Measurements from ENCODE around the gene MAPKBP1.

Gene MAPKBP1

DNA sequence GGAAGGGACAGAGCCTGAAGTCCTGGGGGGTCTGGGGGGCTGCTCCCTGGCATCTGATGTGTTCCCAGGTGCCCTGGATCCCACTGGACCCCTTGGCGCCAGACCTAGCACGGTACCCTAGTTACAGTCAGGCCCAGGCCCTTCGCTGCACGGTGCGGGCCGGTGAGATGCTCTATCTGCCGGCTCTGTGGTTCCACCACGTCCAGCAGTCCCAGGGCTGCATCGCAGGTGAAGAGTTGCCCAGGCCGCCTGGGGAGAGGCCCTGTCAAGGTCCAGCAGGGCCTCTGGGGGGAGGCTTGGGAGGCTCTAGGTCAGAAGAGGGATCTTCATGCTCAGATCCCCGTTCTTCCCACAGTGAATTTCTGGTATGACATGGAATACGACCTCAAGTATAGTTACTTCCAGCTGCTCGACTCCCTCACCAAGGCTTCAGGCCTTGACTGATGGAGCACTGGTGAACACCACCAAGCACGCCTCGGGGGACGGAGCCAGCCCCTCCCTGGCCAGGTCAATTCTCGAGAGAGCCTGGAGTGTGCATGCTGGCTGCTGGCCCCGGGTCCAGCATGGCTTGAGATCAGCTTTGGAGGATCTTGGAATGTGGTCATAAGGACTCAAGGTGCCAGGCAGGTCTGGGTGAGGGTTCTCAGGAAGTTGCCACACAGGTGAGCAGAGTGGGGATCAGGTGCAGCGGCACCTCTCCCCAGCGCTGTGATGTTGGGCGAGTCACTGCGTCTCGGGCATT, 62.6 kb downstream of the MAPKBP1 start:
- Histone ChIP-seq H3K9me3 (ENCODE audit: control insufficient read depth, insufficient read depth, low read length) (no peaks in the 10 kb centered on the region), H3K4me1 (ENCODE audit: control insufficient read depth, insufficient read depth, low read length) (no peaks in the 10 kb centered on the region), H3K27me3 (ENCODE audit: control insufficient read depth, insufficient read depth, low read length) (no peaks in the 10 kb centered on the region), H3K36me3 (ENCODE audit: control insufficient read depth, insufficient read depth, low read length) (peaks cover 12% of the 10 kb centered on the region), H3K4me3 (ENCODE audit: low read depth, low read length) (no peak overlapping the region), H3K9ac (ENCODE audit: low read depth, low read length) (no peak overlapping the region)

DNA sequence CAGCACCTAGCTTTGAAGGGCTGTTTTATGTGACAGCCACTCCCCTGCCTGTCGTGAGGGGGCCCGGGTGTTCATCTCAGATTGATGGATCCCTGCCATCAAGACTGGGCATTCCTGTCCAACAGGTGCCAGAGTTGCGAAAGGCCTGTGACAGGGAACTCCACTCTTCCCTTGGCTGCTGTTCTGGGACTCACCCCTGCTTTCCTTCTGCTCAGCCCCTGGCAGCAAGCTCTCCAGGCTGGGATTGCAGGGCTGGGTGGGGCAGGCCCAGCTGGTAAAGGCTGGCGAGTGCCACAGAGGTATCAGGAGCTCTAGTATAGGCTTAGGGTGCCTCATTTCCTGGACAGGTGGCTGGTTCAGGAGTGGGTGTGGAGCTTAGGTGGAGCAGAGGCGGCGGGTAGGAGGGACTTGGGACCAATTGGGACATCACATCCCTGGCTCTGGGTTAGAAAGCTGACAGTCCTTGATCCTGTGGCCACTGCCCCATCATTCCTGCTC, 64.2 kb downstream of the MAPKBP1 start, which contains the start of gene PLA2G4B:
PLA2G4B (plus strand) TSS at position 448 of the 498 bp plus-strand sequence. CDS start 67 bp downstream, outside the sequence.
- Histone ChIP-seq H3K36me3 (ENCODE audit: control insufficient read depth, insufficient read depth, low read length) (peaks cover 15% of the 10 kb centered on the region), H3K27me3 (ENCODE audit: control insufficient read depth, insufficient read depth, low read length) (no peaks in the 10 kb centered on the region), H3K9ac (ENCODE audit: low read depth, low read length) (no peak within 1 kb of the TSS), H3K4me1 (ENCODE audit: control insufficient read depth, insufficient read depth, low read length) (no peaks in the 10 kb centered on the region), H3K4me3 (ENCODE audit: low read depth, low read length) (no peak within 1 kb of the TSS), H3K9me3 (ENCODE audit: control insufficient read depth, insufficient read depth, low read length) (no peaks in the 10 kb centered on the region)

DNA sequence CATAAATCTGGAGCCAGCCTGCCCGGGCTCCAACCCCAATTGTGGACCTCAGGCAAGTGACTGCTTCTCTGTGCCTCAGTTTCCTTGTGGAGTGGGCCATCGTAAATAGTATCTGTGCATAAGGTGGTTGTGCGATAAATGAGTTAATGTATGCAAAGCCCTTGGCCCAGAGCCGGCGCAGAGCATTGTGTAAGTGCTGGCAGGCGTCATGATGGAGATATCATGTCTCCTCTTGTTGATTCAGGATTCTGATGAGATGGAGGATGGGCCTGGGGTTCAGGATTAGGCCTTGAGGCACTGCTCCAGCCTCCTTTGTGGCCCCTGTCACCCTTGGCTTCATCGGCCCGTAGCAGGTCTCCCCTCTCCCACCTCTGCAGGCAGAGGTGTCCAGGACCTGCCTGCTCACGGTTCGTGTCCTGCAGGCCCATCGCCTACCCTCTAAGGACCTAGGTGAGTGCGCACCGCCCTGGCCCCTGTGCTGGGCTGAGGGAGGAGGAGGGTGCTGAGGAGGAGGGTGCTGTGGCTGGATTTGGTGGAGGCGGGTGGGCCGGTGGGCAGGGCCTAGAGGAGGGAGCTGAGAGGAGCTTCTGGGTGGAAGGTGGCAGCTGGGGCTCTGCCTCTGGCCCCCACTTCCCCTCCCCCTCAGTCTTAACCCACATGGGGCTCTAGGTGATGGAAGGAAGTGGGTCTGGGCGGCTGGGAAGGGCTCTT, 65.7 kb downstream of the MAPKBP1 start:
- H3K9ac ChIP-seq (ENCODE audit: low read depth, low read length), result no peak overlapping the region
- H3K36me3 ChIP-seq (ENCODE audit: control insufficient read depth, insufficient read depth, low read length), result peaks cover 15% of the 10 kb centered on the region

DNA sequence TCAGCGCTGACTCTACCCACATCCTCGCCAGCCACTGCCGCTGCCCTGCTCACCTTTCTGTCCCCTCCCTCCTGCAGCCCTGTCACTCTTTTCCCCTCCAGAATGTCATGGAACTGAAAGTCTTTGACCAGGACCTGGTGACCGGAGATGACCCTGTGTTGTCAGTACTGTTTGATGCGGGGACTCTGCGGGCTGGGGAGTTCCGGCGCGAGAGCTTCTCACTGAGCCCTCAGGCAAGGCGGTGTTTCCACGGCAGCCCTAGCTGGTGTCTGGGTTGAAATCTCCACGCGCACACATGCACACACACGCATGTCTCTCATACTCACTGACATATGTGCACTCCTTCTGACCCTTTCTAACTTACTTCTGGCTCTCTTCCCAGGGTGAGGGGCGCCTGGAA, 66.4 kb downstream of the MAPKBP1 start:
- Histone ChIP-seq H3K4me1 (ENCODE audit: control insufficient read depth, insufficient read depth, low read length) (no peaks in the 10 kb centered on the region), H3K27me3 (ENCODE audit: control insufficient read depth, insufficient read depth, low read length) (no peaks in the 10 kb centered on the region), H3K36me3 (ENCODE audit: control insufficient read depth, insufficient read depth, low read length) (peaks cover 15% of the 10 kb centered on the region), H3K4me3 (ENCODE audit: low read depth, low read length) (no peak overlapping the region), H3K9me3 (ENCODE audit: control insufficient read depth, insufficient read depth, low read length) (no peaks in the 10 kb centered on the region), H3K9ac (ENCODE audit: low read depth, low read length) (no peak overlapping the region)

More for the DNA sequence above, 65.7 kb downstream of the MAPKBP1 start:
- no peaks in the 10 kb centered on the region for H3K4me1 ChIP-seq (ENCODE audit: control insufficient read depth, insufficient read depth, low read length)
- no peaks in the 10 kb centered on the region for H3K27me3 ChIP-seq (ENCODE audit: control insufficient read depth, insufficient read depth, low read length)
- no peak overlapping the region for H3K4me3 ChIP-seq (ENCODE audit: low read depth, low read length)
- H3K9me3 ChIP-seq (ENCODE audit: control insufficient read depth, insufficient read depth, low read length), result no peaks in the 10 kb centered on the region

DNA sequence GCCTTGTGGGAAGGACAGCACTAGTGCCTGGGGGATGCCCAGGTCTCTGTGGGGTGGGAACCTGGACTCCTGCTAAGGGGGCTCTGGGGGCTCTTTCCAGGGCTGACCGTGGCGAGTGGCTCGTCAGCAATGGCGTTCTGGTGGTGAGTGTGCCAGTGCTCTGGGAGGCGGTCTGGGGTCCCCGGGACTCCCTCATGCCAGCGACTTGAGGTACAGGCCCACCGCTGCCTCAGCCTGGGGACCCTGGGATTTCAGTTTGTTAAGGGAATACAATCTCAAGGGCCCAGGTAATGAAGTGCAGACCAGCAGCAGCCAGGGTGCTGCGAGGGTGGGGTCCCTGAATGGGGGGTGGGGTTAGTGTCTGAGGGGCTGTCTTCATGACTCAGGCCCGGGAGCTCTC, 66.8 kb downstream of the MAPKBP1 start:
- no peak overlapping the region for H3K4me3 ChIP-seq (ENCODE audit: low read depth, low read length)
- H3K4me1 ChIP-seq (ENCODE audit: control insufficient read depth, insufficient read depth, low read length), result no peaks in the 10 kb centered on the region
- no peaks in the 10 kb centered on the region for H3K9me3 ChIP-seq (ENCODE audit: control insufficient read depth, insufficient read depth, low read length)
- peaks cover 15% of the 10 kb centered on the region for H3K36me3 ChIP-seq (ENCODE audit: control insufficient read depth, insufficient read depth, low read length)
- H3K27me3 ChIP-seq (ENCODE audit: control insufficient read depth, insufficient read depth, low read length), result no peaks in the 10 kb centered on the region
- no peak overlapping the region for H3K9ac ChIP-seq (ENCODE audit: low read depth, low read length)

DNA sequence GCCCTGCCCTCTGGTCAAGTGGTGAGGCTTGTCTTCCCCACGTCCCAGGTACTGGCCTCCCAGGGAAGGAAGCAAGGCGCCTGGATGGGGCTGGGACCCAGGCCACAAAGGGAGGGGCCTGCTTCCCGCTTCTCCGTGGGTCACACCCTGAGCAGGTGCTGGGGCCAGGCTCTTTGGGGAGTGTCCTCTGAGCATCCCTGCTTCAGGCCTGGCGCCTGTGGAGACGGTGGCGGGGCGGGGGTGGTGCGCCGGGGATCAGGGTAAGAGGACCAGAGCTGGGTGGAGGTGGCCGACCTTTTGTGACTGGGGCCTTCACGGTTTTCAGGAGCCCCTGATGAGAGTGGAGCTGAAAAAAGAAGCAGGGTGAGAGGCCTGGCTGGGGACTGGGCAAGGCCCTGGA, 67.9 kb downstream of the MAPKBP1 start:
- no peaks in the 10 kb centered on the region for H3K4me1 ChIP-seq (ENCODE audit: control insufficient read depth, insufficient read depth, low read length)
- no peaks in the 10 kb centered on the region for H3K9me3 ChIP-seq (ENCODE audit: control insufficient read depth, insufficient read depth, low read length)
- no peak overlapping the region for H3K9ac ChIP-seq (ENCODE audit: low read depth, low read length)
- H3K27me3 ChIP-seq (ENCODE audit: control insufficient read depth, insufficient read depth, low read length), result no peaks in the 10 kb centered on the region
- H3K4me3 ChIP-seq (ENCODE audit: low read depth, low read length), result no peak overlapping the region
- H3K36me3 ChIP-seq (ENCODE audit: control insufficient read depth, insufficient read depth, low read length), result peaks cover 21% of the 10 kb centered on the region

DNA sequence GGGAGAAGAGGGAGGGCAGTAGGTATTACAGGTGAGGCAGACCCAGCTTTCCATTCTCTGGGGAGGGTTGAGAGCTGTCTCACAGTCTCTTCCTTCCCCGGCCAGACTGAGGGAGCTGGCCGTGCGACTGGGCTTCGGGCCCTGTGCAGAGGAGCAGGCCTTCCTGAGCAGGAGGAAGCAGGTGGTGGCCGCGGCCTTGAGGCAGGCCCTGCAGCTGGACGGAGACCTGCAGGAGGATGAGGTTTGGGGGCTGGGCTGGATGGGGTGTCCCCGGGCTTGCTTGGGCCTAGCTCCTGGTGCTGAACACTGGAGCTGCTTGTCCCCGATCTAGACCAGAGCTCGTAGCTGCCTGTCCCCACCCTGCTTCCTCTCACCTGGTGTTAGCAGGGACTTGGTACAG, 69.3 kb downstream of the MAPKBP1 start:
- no peak overlapping the region for H3K4me3 ChIP-seq (ENCODE audit: low read depth, low read length)
- no peaks in the 10 kb centered on the region for H3K27me3 ChIP-seq (ENCODE audit: control insufficient read depth, insufficient read depth, low read length)
- no peaks in the 10 kb centered on the region for H3K4me1 ChIP-seq (ENCODE audit: control insufficient read depth, insufficient read depth, low read length)
- H3K36me3 ChIP-seq (ENCODE audit: control insufficient read depth, insufficient read depth, low read length), result peaks cover 23% of the 10 kb centered on the region
- no peak overlapping the region for H3K9ac ChIP-seq (ENCODE audit: low read depth, low read length)
- no peaks in the 10 kb centered on the region for H3K9me3 ChIP-seq (ENCODE audit: control insufficient read depth, insufficient read depth, low read length)

DNA sequence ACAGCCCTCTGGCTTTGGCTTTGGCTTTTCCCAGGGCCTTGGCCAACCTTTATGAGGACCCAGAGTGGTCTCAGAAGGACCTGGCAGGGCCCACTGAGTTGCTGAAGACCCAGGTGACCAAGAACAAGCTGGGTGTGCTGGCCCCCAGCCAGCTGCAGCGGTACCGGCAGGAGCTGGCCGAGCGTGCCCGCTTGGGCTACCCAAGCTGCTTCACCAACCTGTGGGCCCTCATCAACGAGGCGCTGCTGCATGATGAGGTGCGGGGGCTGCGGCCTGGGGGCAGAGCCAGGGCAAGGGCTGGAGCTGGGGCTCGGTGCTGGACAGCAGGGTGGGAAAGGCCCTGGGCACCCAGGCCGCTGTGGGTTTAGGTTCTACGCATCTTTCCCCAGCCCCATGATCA, 70.5 kb downstream of the MAPKBP1 start:
- Histone ChIP-seq H3K4me3 (ENCODE audit: low read depth, low read length) (no peak overlapping the region), H3K27me3 (ENCODE audit: control insufficient read depth, insufficient read depth, low read length) (no peaks in the 10 kb centered on the region), H3K36me3 (ENCODE audit: control insufficient read depth, insufficient read depth, low read length) (peaks cover 27% of the 10 kb centered on the region)

DNA sequence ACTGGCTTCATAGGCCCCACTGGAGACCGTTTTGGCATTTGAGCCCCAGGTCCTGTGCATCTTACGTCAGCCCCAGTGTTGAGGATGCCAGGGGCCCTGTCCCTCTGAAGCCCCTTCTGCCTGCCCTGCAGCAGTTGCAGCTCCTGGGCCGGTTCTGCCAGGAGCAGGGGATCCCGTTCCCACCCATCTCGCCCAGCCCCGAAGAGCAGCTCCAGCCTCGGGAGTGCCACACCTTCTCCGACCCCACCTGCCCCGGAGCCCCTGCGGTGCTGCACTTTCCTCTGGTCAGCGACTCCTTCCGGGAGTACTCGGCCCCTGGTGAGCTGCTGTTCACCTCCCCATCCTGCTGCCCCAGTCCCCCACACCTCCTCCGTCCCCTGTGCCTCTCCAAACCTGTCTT, 72.9 kb downstream of the MAPKBP1 start:
- H3K4me3 ChIP-seq (ENCODE audit: low read depth, low read length), result no peak overlapping the region
- H3K27me3 ChIP-seq (ENCODE audit: control insufficient read depth, insufficient read depth, low read length), result no peaks in the 10 kb centered on the region
- H3K4me1 ChIP-seq (ENCODE audit: control insufficient read depth, insufficient read depth, low read length), result no peaks in the 10 kb centered on the region
- H3K36me3 ChIP-seq (ENCODE audit: control insufficient read depth, insufficient read depth, low read length), result peaks cover 23% of the 10 kb centered on the region
- no peaks in the 10 kb centered on the region for H3K9me3 ChIP-seq (ENCODE audit: control insufficient read depth, insufficient read depth, low read length)
- H3K9ac ChIP-seq (ENCODE audit: low read depth, low read length), result no peak overlapping the region

More for the DNA sequence above, 70.5 kb downstream of the MAPKBP1 start:
- no peaks in the 10 kb centered on the region for H3K9me3 ChIP-seq (ENCODE audit: control insufficient read depth, insufficient read depth, low read length)
- H3K4me1 ChIP-seq (ENCODE audit: control insufficient read depth, insufficient read depth, low read length), result no peaks in the 10 kb centered on the region
- no peak overlapping the region for H3K9ac ChIP-seq (ENCODE audit: low read depth, low read length)

DNA sequence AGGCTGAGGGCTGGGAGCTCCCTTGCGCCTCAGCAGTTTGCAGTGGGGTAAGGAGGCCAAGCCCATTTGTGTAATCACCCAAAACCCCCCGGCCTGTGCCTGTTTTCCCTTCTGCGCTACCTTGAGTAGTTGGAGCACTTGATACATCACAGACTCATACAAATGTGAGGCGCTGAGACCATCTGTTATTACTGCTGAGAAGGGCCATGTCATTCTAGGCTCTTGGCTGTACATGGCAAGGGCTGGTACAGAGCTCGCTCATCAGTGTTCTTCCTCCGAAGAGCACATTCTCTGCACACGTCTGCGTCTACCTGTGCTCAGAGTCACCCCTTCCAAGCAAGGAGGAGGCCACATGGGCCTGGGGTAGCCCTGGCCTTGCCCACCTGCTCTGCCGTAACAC, 73.7 kb downstream of the MAPKBP1 start:
- H3K9ac ChIP-seq (ENCODE audit: low read depth, low read length), result no peak overlapping the region
- H3K36me3 ChIP-seq (ENCODE audit: control insufficient read depth, insufficient read depth, low read length), result peaks cover 21% of the 10 kb centered on the region
- no peaks in the 10 kb centered on the region for H3K4me1 ChIP-seq (ENCODE audit: control insufficient read depth, insufficient read depth, low read length)

DNA sequence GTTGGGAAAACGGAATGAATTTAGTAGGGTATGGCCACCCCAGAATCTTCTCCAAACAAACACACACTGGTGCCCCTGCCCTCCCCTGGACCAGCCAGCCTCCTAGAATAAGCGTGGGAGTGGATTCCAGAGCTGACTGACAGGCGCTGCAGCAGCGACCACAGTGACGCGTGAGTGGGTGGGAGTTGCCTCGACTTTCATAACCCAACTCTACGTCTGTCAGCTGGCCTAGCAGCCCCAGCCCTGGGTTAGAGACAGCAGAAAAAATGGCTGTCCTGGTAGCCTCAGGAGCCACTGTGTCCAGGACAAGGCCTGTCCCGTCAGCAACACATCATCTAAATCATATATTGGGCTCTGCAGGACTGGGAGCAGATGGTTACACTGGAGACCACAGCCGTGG, 74.3 kb downstream of the MAPKBP1 start:
- Histone ChIP-seq H3K4me1 (ENCODE audit: control insufficient read depth, insufficient read depth, low read length) (no peaks in the 10 kb centered on the region), H3K4me3 (ENCODE audit: low read depth, low read length) (no peak overlapping the region), H3K36me3 (ENCODE audit: control insufficient read depth, insufficient read depth, low read length) (peaks cover 21% of the 10 kb centered on the region), H3K27me3 (ENCODE audit: control insufficient read depth, insufficient read depth, low read length) (no peaks in the 10 kb centered on the region), H3K9ac (ENCODE audit: low read depth, low read length) (no peak overlapping the region), H3K9me3 (ENCODE audit: control insufficient read depth, insufficient read depth, low read length) (no peaks in the 10 kb centered on the region)

More for the DNA sequence above, 73.7 kb downstream of the MAPKBP1 start:
- Histone ChIP-seq H3K4me3 (ENCODE audit: low read depth, low read length) (no peak overlapping the region), H3K27me3 (ENCODE audit: control insufficient read depth, insufficient read depth, low read length) (no peaks in the 10 kb centered on the region), H3K9me3 (ENCODE audit: control insufficient read depth, insufficient read depth, low read length) (no peaks in the 10 kb centered on the region)

DNA sequence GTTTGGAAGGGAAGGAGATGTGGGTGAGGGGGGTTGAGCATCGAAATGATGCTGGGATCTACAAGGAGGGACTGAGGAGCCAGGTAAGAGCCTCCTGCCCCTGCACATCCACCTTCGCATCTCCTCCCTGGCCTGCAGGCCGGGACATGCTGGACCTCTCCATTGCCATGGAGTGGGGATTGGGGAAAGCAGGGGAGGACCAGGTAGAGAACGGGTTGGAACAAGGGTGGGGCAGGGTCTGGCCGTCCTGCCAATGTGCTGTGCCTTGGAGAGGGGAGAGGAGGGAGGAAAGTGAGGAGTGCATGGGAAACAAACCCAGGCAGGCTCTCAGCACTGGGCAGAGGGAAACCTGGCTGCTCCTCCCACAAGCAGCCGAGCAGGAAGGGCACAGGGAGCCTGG, 74.9 kb downstream of the MAPKBP1 start:
- H3K4me3 ChIP-seq (ENCODE audit: low read depth, low read length), result no peak overlapping the region
- H3K36me3 ChIP-seq (ENCODE audit: control insufficient read depth, insufficient read depth, low read length), result peaks cover 21% of the 10 kb centered on the region
- H3K9me3 ChIP-seq (ENCODE audit: control insufficient read depth, insufficient read depth, low read length), result no peaks in the 10 kb centered on the region
- H3K27me3 ChIP-seq (ENCODE audit: control insufficient read depth, insufficient read depth, low read length), result no peaks in the 10 kb centered on the region
- H3K9ac ChIP-seq (ENCODE audit: low read depth, low read length), result no peak overlapping the region
- no peaks in the 10 kb centered on the region for H3K4me1 ChIP-seq (ENCODE audit: control insufficient read depth, insufficient read depth, low read length)

Measured in iPS-15b (cell line).